Thyroid gland (tissue), 4 donors: ENCODE data around the gene USP19. TPM values are rescaled to one million over a fixed set of nuclear protein-coding genes. Genes with fewer than 3 reads are reported as not detected.

Source experiments
- DNase-seq, 2 donors: peaks; one replicate each; pipeline ENCODE4 v3.0.0-alpha.2; 2019
- H3K27ac ChIP-seq, 3 donors: fragments of 200-600 bp; sonication (generic); 1 replicate in 2 of 3; 2 replicates in 1 of 3; pipeline ENCODE4 v1.5.1; 2016 to 2019; ENCODE audit warnings: mild to moderate bottlenecking in 1 of 3, moderate library complexity in 1 of 3
- H3K27me3 ChIP-seq: fragments of 200-600 bp; sonication (generic); one replicate; pipeline ENCODE4 v1.5.1; 2019
- H3K36me3 ChIP-seq, 2 donors: fragments of 200-600 bp; sonication (generic); one replicate each; pipeline ENCODE4 v1.5.1; 2016 to 2019
- H3K4me1 ChIP-seq, 2 donors: fragments of 200-600 bp; sonication (generic); one replicate each; pipeline ENCODE4 v1.5.1; 2017 to 2019
- H3K4me3 ChIP-seq, 3 donors: fragments of 200-600 bp; sonication (generic); replicated peaks in 1 of 3; 1 replicate in 2 of 3; 2 replicates in 1 of 3; pipeline ENCODE4 v1.5.1; 2016; ENCODE audit warnings: mild to moderate bottlenecking in 1 of 3
- H3K9me3 ChIP-seq: fragments of 200-600 bp; sonication (generic); one replicate; pipeline ENCODE4 v1.5.1; 2017
- CTCF ChIP-seq, 6 experiments: fragments of 200-600 bp in 3 of 6; fragments of 450-650 bp in 3 of 6; sonication (generic) in 3 of 6; IDR thresholded peaks; one replicate each; pipeline ENCODE4 v1.5.1; 2016 to 2019; ENCODE audit warnings: antibody characterized with exemption in 6 of 6, mild to moderate bottlenecking in 2 of 6, inconsistent platforms in 1 of 6, moderate library complexity in 1 of 6
- POLR2A ChIP-seq, 2 donors: fragments of 450-650 bp; IDR thresholded peaks; one replicate each; pipeline ENCODE4 v1.6.1; 2017; ENCODE audit warnings: antibody characterized with exemption in 2 of 2, mild to moderate bottlenecking in 2 of 2, moderate library complexity in 1 of 2
- WGBS, 2 donors: methylation state at CpG; one replicate each; pipeline ENCODE4 v1.1.5; 2017; 5-methylcytosine and 5-hydroxymethylcytosine counted together
- intact Hi-C: fragments of 100-400 bp; cut with DNase I; formaldehyde crosslinking; loops from one replicate; pipeline ENCODE4 v1.15.1; 2023
- total RNA-seq, 4 donors: library from RNA; depleted of rRNA; stranded (reverse); fragments of >200 nt; gene quantifications; one replicate each; pipeline ENCODE4 v1.2.3, GENCODE V29; 2016

Gene USP19
- total RNA-seq, 4 donors from 2014 or later, result 72.3 to 104 (median 77.4) TPM

GRCh38 chr3:49151610-49152009, 31.0 kb upstream of the USP19 start:
- H3K27ac ChIP-seq, result no peak overlapping the region
- no peak for DNase-seq
- intact Hi-C loops, result no loop called here
- H3K4me3 ChIP-seq, result no peak overlapping the region
- 93 to 94% methylated on average over 2 of the region's 2 CpGs for WGBS, 2 donors
- no peaks in the 10 kb centered on the region for H3K27me3 ChIP-seq
- no peaks in the 10 kb centered on the region for H3K9me3 ChIP-seq
- no peaks in the 10 kb centered on the region for H3K4me1 ChIP-seq
- no peaks in the 10 kb centered on the region for H3K36me3 ChIP-seq
- no peak for TF ChIP-seq POLR2A (IDR thresholded peaks at IDR 0.05)

DNA sequence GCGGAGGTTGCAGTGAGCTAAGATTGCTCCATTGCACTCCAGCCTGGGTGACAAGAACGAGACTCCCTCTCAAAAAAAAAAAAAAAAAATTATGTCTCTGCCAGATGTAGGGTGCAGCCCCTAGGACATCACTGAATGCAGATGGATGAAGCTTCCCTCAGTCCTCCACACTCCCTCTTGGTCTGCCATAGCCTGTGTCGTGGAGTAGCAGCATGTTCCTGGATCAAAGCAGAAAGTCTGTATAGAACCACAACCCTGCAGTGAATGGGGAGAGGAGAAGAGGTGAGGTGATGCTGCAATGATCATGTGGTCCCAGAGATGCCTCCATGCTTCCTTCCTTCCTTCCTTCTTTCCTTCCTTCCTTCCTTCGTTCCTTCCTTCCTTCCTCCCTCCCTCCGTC, 27.5 kb upstream of the USP19 start:
- Histone ChIP-seq H3K9me3 (no peaks in the 10 kb centered on the region), H3K4me1 (no peaks in the 10 kb centered on the region), H3K27ac (no peak overlapping the region), H3K4me3 (no peak overlapping the region), H3K36me3 (no peaks in the 10 kb centered on the region), H3K27me3 (no peaks in the 10 kb centered on the region)
- no peak for DNase-seq
- TF ChIP-seq CTCF (IDR thresholded peaks at IDR 0.05), result no peak
- no peak for TF ChIP-seq POLR2A (IDR thresholded peaks at IDR 0.05)
- 76 to 81% methylated on average over 5 of the region's 5 CpGs for WGBS, 2 donors
- intact Hi-C loops, result no loop called here

GRCh38 chr3:49140080-49140479, 19.5 kb upstream of the USP19 start:
- H3K4me1 ChIP-seq, result peaks cover 0 to 7% of the 10 kb centered on the region in 2 donors
- peak; percentile 57 to 68 for DNase-seq
- TF ChIP-seq POLR2A (IDR thresholded peaks at IDR 0.05), result no peak
- no peak for TF ChIP-seq CTCF (IDR thresholded peaks at IDR 0.05)

GRCh38 chr3:49135499-49135898, 14.9 kb upstream of the USP19 start:
- WGBS, 2 donors, result 82 to 83% methylated on average over 4 of the region's 4 CpGs
- intact Hi-C loops, result no loop called here
- peaks cover 15 to 26% of the 10 kb centered on the region in 2 donors for H3K4me1 ChIP-seq
- H3K27me3 ChIP-seq, result no peaks in the 10 kb centered on the region
- no peak for DNase-seq
- H3K36me3 ChIP-seq, result peaks cover 4 to 5% of the 10 kb centered on the region in 2 donors
- H3K27ac ChIP-seq, result no peak overlapping the region
- no peak for TF ChIP-seq CTCF (IDR thresholded peaks at IDR 0.05)
- no peak for TF ChIP-seq POLR2A (IDR thresholded peaks at IDR 0.05)
- H3K4me3 ChIP-seq, result no peak overlapping the region
- H3K9me3 ChIP-seq, result no peaks in the 10 kb centered on the region

More at GRCh38 chr3:49140080-49140479, 19.5 kb upstream of the USP19 start:
- Histone ChIP-seq H3K27ac (peak overlapping the region in 1 of 3 donors; percentile 15), H3K36me3 (no peaks in the 10 kb centered on the region), H3K4me3 (no peak overlapping the region), H3K27me3 (no peaks in the 10 kb centered on the region), H3K9me3 (no peaks in the 10 kb centered on the region)
- intact Hi-C loops, result no loop called here
- 21 to 41% methylated on average over 3 of the region's 3 CpGs for WGBS, 2 donors

DNA sequence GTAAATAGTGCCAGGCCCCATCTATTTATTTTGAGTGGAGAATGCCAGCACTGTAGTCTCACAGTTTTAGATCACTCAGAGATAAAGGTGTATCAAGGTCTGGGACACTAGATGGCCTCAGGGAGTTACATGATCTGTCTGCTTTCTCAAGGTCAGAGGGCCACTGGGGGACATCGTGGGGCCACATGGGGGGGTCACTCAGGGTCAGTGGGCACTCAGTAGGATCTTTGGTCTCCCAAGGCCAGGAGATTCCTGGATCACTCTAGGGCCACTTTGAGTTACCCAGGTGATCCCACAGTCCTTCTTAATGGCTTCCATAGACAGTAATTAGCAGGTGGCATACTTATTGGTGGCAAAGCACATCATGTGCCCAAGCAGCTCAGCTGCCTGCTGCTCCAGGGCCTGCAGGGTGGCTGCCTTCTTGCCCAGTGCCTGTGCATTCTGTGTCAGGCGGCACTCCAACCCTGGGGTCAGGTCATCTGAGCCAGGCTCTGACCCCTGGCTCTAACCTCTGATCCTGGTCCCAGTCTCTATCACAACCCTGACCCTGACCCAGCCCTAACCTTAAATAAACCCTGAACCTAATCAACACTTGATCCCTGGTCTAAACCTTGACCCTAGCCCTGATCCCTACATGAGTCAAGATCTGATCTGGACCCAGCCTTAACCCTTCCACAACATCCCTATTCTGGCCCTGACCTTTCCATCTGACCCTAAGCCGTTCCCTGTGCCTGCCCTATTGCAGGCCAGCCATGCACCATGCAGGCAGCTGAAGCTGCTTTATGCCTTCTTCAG, 14.0 kb upstream of the USP19 start:
- H3K4me3 ChIP-seq, result no peak overlapping the region
- intact Hi-C loops, result no loop called here
- WGBS, 2 donors, result 66 to 70% methylated on average over 3 of the region's 3 CpGs
- H3K9me3 ChIP-seq, result no peaks in the 10 kb centered on the region
- H3K27me3 ChIP-seq, result no peaks in the 10 kb centered on the region
- H3K4me1 ChIP-seq, result peaks cover 15 to 21% of the 10 kb centered on the region in 2 donors
- TF ChIP-seq POLR2A (IDR thresholded peaks at IDR 0.05), result no peak
- peak in 2 of 6 experiments; percentile 4 to 9 for TF ChIP-seq CTCF (IDR thresholded peaks at IDR 0.05)
- peak overlapping the region in 2 of 3 donors; percentile 39 to 93 for H3K27ac ChIP-seq
- peaks cover 7 to 10% of the 10 kb centered on the region in 2 donors for H3K36me3 ChIP-seq
- no peak for DNase-seq
